Transverse colon (tissue), 4 donors: Measurements from ENCODE around the gene UNC5B. TPM values are rescaled to one million over a fixed set of nuclear protein-coding genes. Genes with fewer than 3 reads are reported as not detected.

Experiments
- DNase-seq: peaks from one replicate; pipeline ENCODE4 v3.0.0-alpha.2; 2019
- H3K27ac ChIP-seq, 4 donors: fragments of 200-600 bp; sonication (generic); 2 replicates each; pipeline ENCODE4 v1.5.1; 2016 to 2018; ENCODE audit warnings: inconsistent platforms in 4 of 4
- H3K27me3 ChIP-seq: fragments of 200-600 bp; sonication (generic); 2 replicates; pipeline ENCODE4 v1.5.1; 2017; ENCODE audit warnings: inconsistent platforms
- H3K36me3 ChIP-seq, 4 donors: fragments of 200-600 bp; sonication (generic); 2 replicates each; pipeline ENCODE4 v1.5.1; 2017 to 2019; ENCODE audit warnings: inconsistent platforms in 4 of 4
- H3K4me1 ChIP-seq, 4 donors: fragments of 200-600 bp; sonication (generic); 2 replicates each; pipeline ENCODE4 v1.5.1; 2017 to 2020; ENCODE audit warnings: inconsistent platforms in 4 of 4
- H3K4me3 ChIP-seq, 4 donors: fragments of 200-600 bp; sonication (generic); 1 replicate in 1 of 4; 2 replicates in 3 of 4; pipeline versions ENCODE4 v1.5.1 to v1.6.1; 2017 to 2019; ENCODE audit warnings: inconsistent platforms in 4 of 4
- H3K9me3 ChIP-seq, 2 donors: fragments of 200-600 bp; sonication (generic); 2 replicates each; pipeline ENCODE4 v1.5.1; 2017 to 2019; ENCODE audit warnings: inconsistent platforms in 2 of 2
- CTCF ChIP-seq, 5 experiments: fragments of 200-600 bp in 3 of 5; fragments of 450-650 bp in 2 of 5; sonication (generic) in 3 of 5; IDR thresholded peaks; 1 replicate in 2 of 5; 2 replicates in 3 of 5; pipeline ENCODE4 v1.5.1; 2016 to 2017; ENCODE audit warnings: antibody characterized with exemption in 5 of 5, inconsistent platforms in 3 of 5, mild to moderate bottlenecking in 2 of 5, moderate library complexity in 1 of 5
- EP300 ChIP-seq: sonication (generic); formaldehyde crosslinking; IDR thresholded peaks from one replicate; pipeline ENCODE4 v1.6.1; 2017; ENCODE audit warnings: antibody characterized with exemption, low read depth
- POLR2A ChIP-seq: fragments of 450-650 bp; IDR thresholded peaks from one replicate; pipeline ENCODE4 v1.6.1; 2016; ENCODE audit warnings: antibody characterized with exemption, mild to moderate bottlenecking, moderate library complexity
- POLR2AphosphoS5 ChIP-seq, 3 donors: sonication (generic); formaldehyde crosslinking; IDR thresholded peaks; one replicate each; pipeline ENCODE4 v1.6.1; 2016; ENCODE audit warnings: antibody characterized with exemption in 3 of 3
- WGBS, 2 donors: methylation state at CpG; one replicate each; pipeline ENCODE4 v1.1.5; 2018; ENCODE audit warnings: low coverage in 1 of 2; 5-methylcytosine and 5-hydroxymethylcytosine counted together
- in situ Hi-C, 4 donors: fragments of 200-750 bp; cut with MboI; loops; one replicate each; pipeline versions ENCODE4 v1.15.0 to v1.15.1; 2017; ENCODE audit warnings: low sequenced_read_pairs in 3 of 4, low pct_ligation_motif_present in 1 of 4, low pct_unique_long_range_greater_than_20kb in 1 of 4
- intact Hi-C: fragments of 100-400 bp; cut with DNase I; formaldehyde crosslinking; loops from one replicate; pipeline ENCODE4 v1.15.1; 2023; ENCODE audit warnings: low total_unique reads
- total RNA-seq, 4 donors: library from RNA; depleted of rRNA; stranded (reverse); fragments of >200 nt; gene quantifications; one replicate each; pipeline ENCODE4 v1.1.0, GENCODE V29; 2016

UNC5B gene
- total RNA-seq, 4 donors from 2014 or later, result 12.3 to 74.1 (median 41.2) TPM

- TF ChIP-seq POLR2A (no peak), POLR2AphosphoS5 (IDR thresholded peaks at IDR 0.05) (no peak), CTCF (IDR thresholded peaks at IDR 0.05) (no peak), EP300 (no peak)
- peak overlapping the region; percentile 77 to 86 (median 80) for H3K27ac ChIP-seq
These were observed 44.4 kb downstream of the UNC5B start for GRCh38 chr10:71256661-71257318.

GRCh38 chr10:71257319-71257997, 45.1 kb downstream of the UNC5B start:
- H3K36me3 ChIP-seq, result no peaks in the 10 kb centered on the region
- 60 to 64% methylated on average over 2 to 7 of the region's 11 CpGs for WGBS, 2 donors
- peaks cover 43 to 93% (median 73%) of the 10 kb centered on the region in 4 donors for H3K4me1 ChIP-seq
- in situ Hi-C loops (no loop called here), intact Hi-C loops (no loop called here)
- no peaks in the 10 kb centered on the region for H3K9me3 ChIP-seq
- peak; percentile 59 for DNase-seq
- no peak overlapping the region for H3K4me3 ChIP-seq
- H3K27me3 ChIP-seq, result no peaks in the 10 kb centered on the region
- no peak for TF ChIP-seq POLR2A
- TF ChIP-seq POLR2AphosphoS5 (IDR thresholded peaks at IDR 0.05), result no peak
- no peak for TF ChIP-seq EP300
- TF ChIP-seq CTCF (IDR thresholded peaks at IDR 0.05), result no peak
- H3K27ac ChIP-seq, result peak overlapping the region; percentile 77 to 86 (median 80)

More at GRCh38 chr10:71256661-71257318, 44.4 kb downstream of the UNC5B start:
- 67 to 69% methylated on average over 2 to 8 of the region's 8 CpGs for whole genome bisulfite sequencing, 2 donors
- in situ Hi-C loops, result no loop called here
- Histone ChIP-seq H3K27me3 (no peaks in the 10 kb centered on the region), H3K36me3 (no peaks in the 10 kb centered on the region), H3K9me3 (no peaks in the 10 kb centered on the region), H3K4me3 (no peak overlapping the region), H3K4me1 (peaks cover 42 to 91% (median 70%) of the 10 kb centered on the region in 4 donors)
- intact Hi-C loops, result no loop called here
- no peak for DNase-seq

- Histone ChIP-seq H3K9me3 (no peaks in the 10 kb centered on the region), H3K36me3 (no peaks in the 10 kb centered on the region), H3K4me1 (peaks cover 43 to 93% (median 74%) of the 10 kb centered on the region in 4 donors), H3K27me3 (no peaks in the 10 kb centered on the region), H3K27ac (peak overlapping the region in 3 of 4 donors; percentile 79 to 86 (median 81)), H3K4me3 (no peak overlapping the region)
- TF ChIP-seq CTCF (IDR thresholded peaks at IDR 0.05) (no peak), EP300 (no peak), POLR2A (no peak), POLR2AphosphoS5 (IDR thresholded peaks at IDR 0.05) (no peak)
- no peak for DNase-seq
- intact Hi-C loops (no loop called here), in situ Hi-C loops (no loop called here)
- WGBS, 2 donors, result 86% methylated on average over 4 of the region's 4 CpGs; no CpG with 5 or more reads in 1 of the 2 donors
These were observed 45.7 kb downstream of the UNC5B start for GRCh38 chr10:71258046-71258445.

GRCh38 chr10:71258446-71259145, 46.2 kb downstream of the UNC5B start:
- intact Hi-C loops (no loop called here), in situ Hi-C loops (no loop called here)
- no peaks in the 10 kb centered on the region for H3K27me3 ChIP-seq
- H3K9me3 ChIP-seq, result no peaks in the 10 kb centered on the region
- DNase-seq, result no peak
- TF ChIP-seq POLR2AphosphoS5 (IDR thresholded peaks at IDR 0.05), result no peak
- TF ChIP-seq CTCF (IDR thresholded peaks at IDR 0.05), result no peak
- TF ChIP-seq EP300, result no peak
- TF ChIP-seq POLR2A, result no peak
- no peaks in the 10 kb centered on the region for H3K36me3 ChIP-seq
- WGBS, 2 donors, result 80 to 84% methylated on average over 1 to 9 of the region's 9 CpGs
- H3K27ac ChIP-seq, result peak overlapping the region in 1 of 4 donors; percentile 86
- H3K4me1 ChIP-seq, result peaks cover 43 to 92% (median 75%) of the 10 kb centered on the region in 4 donors
- no peak overlapping the region for H3K4me3 ChIP-seq
